Measurements from ENCODE around the gene NUCKS1. TPM values are rescaled to one million over a fixed set of nuclear protein-coding genes. Genes with fewer than 3 reads are reported as not detected.

NUCKS1 gene
- total and polyA plus RNA-seq, 10 of the 15 experiments (the other 5 are each of a cell fraction or from before 2014, with no cell fraction given) = 40.5 to 135 (median 55.5) TPM

DNA sequence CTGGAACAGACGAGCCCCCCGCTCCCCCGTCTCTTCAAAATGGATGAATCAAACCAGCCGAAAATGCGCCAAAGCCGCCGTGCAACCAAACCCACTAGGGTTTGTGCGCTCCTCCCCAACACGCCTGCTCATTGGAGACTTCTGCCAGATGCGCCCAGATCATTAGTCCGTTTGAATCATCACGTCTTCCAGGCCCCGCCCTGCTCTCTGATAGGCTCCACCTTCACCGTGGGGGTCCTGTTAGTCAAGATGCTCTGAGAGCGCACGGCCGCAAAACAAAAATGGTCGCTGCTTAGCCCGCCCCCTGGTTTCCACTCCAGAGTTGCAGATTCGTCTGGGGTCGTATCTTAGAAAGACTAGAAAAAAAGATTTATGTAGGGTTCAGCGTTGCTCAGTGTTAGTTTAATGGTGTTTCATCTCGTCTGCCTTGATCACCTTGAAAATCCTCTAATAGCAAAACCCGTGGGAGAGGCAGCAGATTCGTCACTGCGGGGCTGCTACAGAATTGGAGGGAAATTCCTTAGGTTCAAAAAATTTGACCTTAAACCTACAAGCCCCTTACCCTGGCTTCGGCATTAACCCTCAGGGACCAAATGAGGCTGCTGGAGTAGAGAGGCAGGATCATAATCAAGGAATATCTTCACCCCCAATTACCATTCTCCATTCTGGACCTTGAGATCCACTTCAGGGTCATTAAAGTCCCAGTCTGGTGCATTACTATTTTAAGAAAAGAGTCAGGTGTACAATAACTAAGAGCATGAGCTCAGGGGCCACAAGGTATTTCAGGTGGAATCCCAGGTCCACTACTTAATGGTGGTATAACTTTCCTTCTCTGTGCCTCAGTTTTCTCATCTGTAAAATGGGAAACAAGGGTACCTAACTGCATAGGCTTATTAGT is at the start of gene NUCKS1 (continued):
- TF ChIP-seq RAD21 (IDR thresholded peaks at IDR 0.05; ENCODE audit: insufficient read depth, low read depth, low read length) = no peak
- peak; percentile 76 to 88 for TF ChIP-seq IKZF2 (IDR thresholded peaks at IDR 0.05)
- no peak for TF ChIP-seq ZNF274 (IDR thresholded peaks at IDR 0.05; ENCODE audit: insufficient read depth, insufficient read length)
- no peak for TF ChIP-seq EED (IDR thresholded peaks at IDR 0.05; ENCODE audit: low read depth)
- TF ChIP-seq SREBF2 (IDR thresholded peaks at IDR 0.05; ENCODE audit: low read length) = no peak
- TF ChIP-seq RELB (IDR thresholded peaks at IDR 0.05; ENCODE audit: low read depth) = peak; percentile 91
- no peak for TF ChIP-seq JUND (IDR thresholded peaks at IDR 0.05; ENCODE audit: low read depth, low read length)
- no peak for TF ChIP-seq BCLAF1 (IDR thresholded peaks at IDR 0.05)
- TF ChIP-seq ZBED1 (IDR thresholded peaks at IDR 0.05; ENCODE audit: borderline replicate concordance) = 0 out of 2 replicates have a peak, but pooled peaks have one; percentile 27
- peak; percentile 28 for TF ChIP-seq SMAD1 (IDR thresholded peaks at IDR 0.05; ENCODE audit: low read depth, partially characterized antibody)
- no peak for TF ChIP-seq MYB (IDR thresholded peaks at IDR 0.05; ENCODE audit: borderline replicate concordance, low read depth, low read length)
- TF ChIP-seq NFYA (IDR thresholded peaks at IDR 0.05; ENCODE audit: borderline replicate concordance, low read depth, low read length) = peak; percentile 18; the same call in 1 of the 2 replicates
- no peak for TF ChIP-seq SUZ12 (IDR thresholded peaks at IDR 0.05; ENCODE audit: unreplicated experiment)
- no peak for TF ChIP-seq RBBP5 (conservative IDR thresholded peaks at IDR 0.05)
- TF ChIP-seq SMARCA5 (IDR thresholded peaks at IDR 0.05) = no peak
- TF ChIP-seq SMC3 (IDR thresholded peaks at IDR 0.05; ENCODE audit: borderline replicate concordance, low read length) = no peak
- peak; percentile 72 for TF ChIP-seq TAF1 (IDR thresholded peaks at IDR 0.05; ENCODE audit: borderline replicate concordance, low read depth, low read length)
- peak; percentile 98 for TF ChIP-seq FOXM1 (IDR thresholded peaks at IDR 0.05; ENCODE audit: low read depth, low read length)
- no peak for TF ChIP-seq TCF7 (IDR thresholded peaks at IDR 0.05; ENCODE audit: borderline replicate concordance)
- no peak for TF ChIP-seq SPI1 (IDR thresholded peaks at IDR 0.05; ENCODE audit: borderline replicate concordance, insufficient read depth, low read depth, low read length)
- TF ChIP-seq BHLHE40 (IDR thresholded peaks at IDR 0.05; ENCODE audit: borderline replicate concordance in 1 of 2, low read depth in 2 of 2, low read length in 1 of 2) = 0 out of 4 replicates have a peak, but pooled peaks of 1 of the 2 experiments have one; percentile 8
- no peak for TF ChIP-seq ATF3 (IDR thresholded peaks at IDR 0.05; ENCODE audit: borderline replicate concordance, extremely low read depth, low read depth, low read length)
- no peak for TF ChIP-seq YBX1 (IDR thresholded peaks at IDR 0.05)
- no peak for TF ChIP-seq FOXK2 (IDR thresholded peaks at IDR 0.05)
- TF ChIP-seq, protein P1, sequence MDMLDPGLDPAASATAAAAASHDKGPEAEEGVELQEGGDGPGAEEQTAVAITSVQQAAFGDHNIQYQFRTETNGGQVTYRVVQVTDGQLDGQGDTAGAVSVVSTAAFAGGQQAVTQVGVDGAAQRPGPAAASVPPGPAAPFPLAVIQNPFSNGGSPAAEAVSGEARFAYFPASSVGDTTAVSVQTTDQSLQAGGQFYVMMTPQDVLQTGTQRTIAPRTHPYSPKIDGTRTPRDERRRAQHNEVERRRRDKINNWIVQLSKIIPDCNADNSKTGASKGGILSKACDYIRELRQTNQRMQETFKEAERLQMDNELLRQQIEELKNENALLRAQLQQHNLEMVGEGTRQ (IDR thresholded peaks at IDR 0.05; ENCODE audit: borderline replicate concordance, low read depth, low read length) = no peak
- peak; percentile 62 for TF ChIP-seq HCFC1 (IDR thresholded peaks at IDR 0.05; ENCODE audit: low read length)

All from GM12878 (cell line).